HEK293T (cell line): ENCODE measurements around the gene ARHGAP6.

Experiments
- CTCF ChIA-PET: fragments of 350-600 bp; formaldehyde crosslinking; extraction: SDS; loops from one replicate; lab custom pipeline; 2021; ENCODE audit warnings: antibody characterized with exemption, inconsistent platforms; lab: Yijun Ruan, JAX
- POLR2A ChIA-PET: fragments of 350-600 bp; formaldehyde crosslinking; extraction: SDS; loops from one replicate; lab custom pipeline; 2020; ENCODE audit warnings: antibody characterized with exemption, inconsistent platforms; lab: Yijun Ruan, JAX
- DNase-seq: peaks from one replicate; pipeline ENCODE4 v3.0.0; 2012; ENCODE audit warnings: mixed read lengths; ENCODE audit errors: extremely low spot score
- ARNT ChIP-seq: fragments of 450-650 bp; IDR thresholded peaks from 2 replicates; pipeline ENCODE4 v1.6.1; 2017; ENCODE audit warnings: mild to moderate bottlenecking
- BHLHE40 ChIP-seq: fragments of 450-650 bp; IDR thresholded peaks from 2 replicates; pipeline ENCODE4 v1.6.1; 2016; ENCODE audit warnings: mild to moderate bottlenecking, moderate library complexity, borderline replicate concordance
- CTBP1 ChIP-seq: fragments of 450-650 bp; IDR thresholded peaks from 2 replicates; pipeline ENCODE4 v1.6.1; 2016; ENCODE audit warnings: borderline replicate concordance
- ELF4 ChIP-seq: fragments of 450-650 bp; IDR thresholded peaks from 2 replicates; pipeline ENCODE4 v1.6.1; 2017; ENCODE audit warnings: antibody characterized with exemption
- FOXA1 ChIP-seq: fragments of 450-650 bp; IDR thresholded peaks from 2 replicates; pipeline ENCODE4 v1.6.1; 2016; ENCODE audit warnings: mild to moderate bottlenecking
- FOXK2 ChIP-seq: fragments of 450-650 bp; IDR thresholded peaks from 2 replicates; pipeline ENCODE4 v1.6.1; 2016; ENCODE audit warnings: mild to moderate bottlenecking
- FOXM1 ChIP-seq: fragments of 450-650 bp; IDR thresholded peaks from 2 replicates; pipeline ENCODE4 v1.6.1; 2017; ENCODE audit warnings: mild to moderate bottlenecking, borderline replicate concordance
- HDGF ChIP-seq: fragments of 450-650 bp; IDR thresholded peaks from 2 replicates; pipeline ENCODE4 v1.6.1; 2017; ENCODE audit warnings: antibody characterized with exemption, borderline replicate concordance
- L3MBTL2 ChIP-seq: fragments of 450-650 bp; conservative IDR thresholded peaks from 2 replicates; pipeline ENCODE4 v1.6.1; 2016; ENCODE audit warnings: mild to moderate bottlenecking
- LEF1 ChIP-seq: fragments of 450-650 bp; IDR thresholded peaks from 2 replicates; pipeline ENCODE4 v1.6.1; 2017; ENCODE audit warnings: mild to moderate bottlenecking, borderline replicate concordance
- NFRKB ChIP-seq: fragments of 450-650 bp; IDR thresholded peaks from 2 replicates; pipeline ENCODE4 v1.6.1; 2016; ENCODE audit warnings: mild to moderate bottlenecking, moderate library complexity
- PKNOX1 ChIP-seq: fragments of 450-650 bp; IDR thresholded peaks from 2 replicates; pipeline ENCODE4 v1.6.1; 2016
- SP1 ChIP-seq: fragments of 450-650 bp; IDR thresholded peaks from 2 replicates; pipeline ENCODE4 v1.6.1; 2017
- SUZ12 ChIP-seq: fragments of 450-650 bp; IDR thresholded peaks from 2 replicates; pipeline ENCODE4 v1.6.1; 2016; ENCODE audit warnings: mild to moderate bottlenecking
- TARDBP ChIP-seq: fragments of 450-650 bp; IDR thresholded peaks from 2 replicates; pipeline ENCODE4 v1.6.1; 2016
- ZNF384 ChIP-seq: fragments of 450-650 bp; IDR thresholded peaks from 2 replicates; pipeline ENCODE4 v1.6.1; 2016

ARHGAP6 gene

GRCh38 chrX:11423949-11424348 lies 241.8 kb downstream of the ARHGAP6 start:
- POLR2A ChIA-PET = no interaction called here
- DNase-seq = no peak
- CTCF ChIA-PET = no interaction called here
- no peak for TF ChIP-seq L3MBTL2
- no peak for TF ChIP-seq SUZ12
- no peak for TF ChIP-seq TARDBP

GRCh38 chrX:11423362-11423818 lies 242.3 kb downstream of the ARHGAP6 start:
- POLR2A ChIA-PET = no interaction called here

GRCh38 chrX:11422525-11422857 lies 243.2 kb downstream of the ARHGAP6 start:
- TF ChIP-seq SUZ12 (no peak), HDGF (no peak), ELF4 (no peak), TARDBP (no peak), BHLHE40 (no peak), FOXM1 (no peak), LEF1 (no peak), CTBP1 (no peak), L3MBTL2 (no peak), ZNF384 (no peak), NFRKB (no peak), ARNT (no peak), FOXK2 (no peak), SP1 (no peak)
- DNase-seq = no peak
- ChIA-PET CTCF (no interaction called here), POLR2A (no interaction called here)

More at GRCh38 chrX:11423362-11423818, 242.3 kb downstream of the ARHGAP6 start:
- CTCF ChIA-PET = no interaction called here
- no peak for TF ChIP-seq HDGF
- no peak for TF ChIP-seq CTBP1
- TF ChIP-seq NFRKB = no peak
- no peak for TF ChIP-seq SUZ12
- no peak for TF ChIP-seq SP1
- no peak for TF ChIP-seq ARNT
- TF ChIP-seq FOXK2 = no peak
- no peak for TF ChIP-seq TARDBP
- TF ChIP-seq FOXA1 = no peak
- no peak for TF ChIP-seq LEF1
- TF ChIP-seq L3MBTL2 = no peak
- TF ChIP-seq ZNF384 = no peak
- TF ChIP-seq PKNOX1 = no peak
- no peak for TF ChIP-seq FOXM1
- TF ChIP-seq ELF4 = no peak
- no peak for TF ChIP-seq BHLHE40
- no peak for DNase-seq

GRCh38 chrX:11421805-11422524 lies 243.8 kb downstream of the ARHGAP6 start:
- no peak for TF ChIP-seq SP1
- TF ChIP-seq ARNT = no peak
- CTCF ChIA-PET = no interaction called here
- DNase-seq = no peak
- POLR2A ChIA-PET = no interaction called here

GRCh38 chrX:11420851-11421250 lies 244.9 kb downstream of the ARHGAP6 start:
- CTCF ChIA-PET = no interaction called here
- TF ChIP-seq TARDBP (no peak), ZNF384 (no peak), SP1 (no peak), L3MBTL2 (no peak)

GRCh38 chrX:11419102-11419501 lies 246.6 kb downstream of the ARHGAP6 start:
- ChIA-PET CTCF (no interaction called here), POLR2A (no interaction called here)
- DNase-seq = no peak
- TF ChIP-seq CTBP1 (no peak), PKNOX1 (no peak), L3MBTL2 (no peak), ZNF384 (no peak), FOXK2 (no peak), LEF1 (no peak), SUZ12 (no peak), HDGF (no peak), TARDBP (no peak), NFRKB (no peak), ARNT (no peak), FOXM1 (no peak), SP1 (no peak), FOXA1 (no peak), ELF4 (no peak), BHLHE40 (no peak)

More at GRCh38 chrX:11420851-11421250, 244.9 kb downstream of the ARHGAP6 start:
- POLR2A ChIA-PET = no interaction called here
- DNase-seq = no peak

GRCh38 chrX:11416600-11416999 lies 249.1 kb downstream of the ARHGAP6 start:
- CTCF ChIA-PET = no interaction called here
- TF ChIP-seq L3MBTL2 (no peak), LEF1 (no peak), BHLHE40 (no peak), SP1 (no peak), HDGF (no peak), TARDBP (no peak), ARNT (no peak), FOXK2 (no peak), CTBP1 (no peak), PKNOX1 (no peak), FOXM1 (no peak), FOXA1 (no peak), NFRKB (no peak), ELF4 (no peak), ZNF384 (no peak), SUZ12 (no peak)
- no peak for DNase-seq
- POLR2A ChIA-PET = no interaction called here
